Fibroblast of peridontal ligament (primary cell): Measurements from ENCODE around the gene EEIG2.
"Not testable (repeated sequence)": the region's sequence is repeated elsewhere in the genome, so short reads cannot be mapped to it uniquely, and the experiment has no call there.

Experiments
- DNase-seq: peaks from one replicate; pipeline ENCODE4 v3.0.0-alpha.2; 2010; ENCODE audit errors: extremely low read depth

The EEIG2 gene

DNA sequence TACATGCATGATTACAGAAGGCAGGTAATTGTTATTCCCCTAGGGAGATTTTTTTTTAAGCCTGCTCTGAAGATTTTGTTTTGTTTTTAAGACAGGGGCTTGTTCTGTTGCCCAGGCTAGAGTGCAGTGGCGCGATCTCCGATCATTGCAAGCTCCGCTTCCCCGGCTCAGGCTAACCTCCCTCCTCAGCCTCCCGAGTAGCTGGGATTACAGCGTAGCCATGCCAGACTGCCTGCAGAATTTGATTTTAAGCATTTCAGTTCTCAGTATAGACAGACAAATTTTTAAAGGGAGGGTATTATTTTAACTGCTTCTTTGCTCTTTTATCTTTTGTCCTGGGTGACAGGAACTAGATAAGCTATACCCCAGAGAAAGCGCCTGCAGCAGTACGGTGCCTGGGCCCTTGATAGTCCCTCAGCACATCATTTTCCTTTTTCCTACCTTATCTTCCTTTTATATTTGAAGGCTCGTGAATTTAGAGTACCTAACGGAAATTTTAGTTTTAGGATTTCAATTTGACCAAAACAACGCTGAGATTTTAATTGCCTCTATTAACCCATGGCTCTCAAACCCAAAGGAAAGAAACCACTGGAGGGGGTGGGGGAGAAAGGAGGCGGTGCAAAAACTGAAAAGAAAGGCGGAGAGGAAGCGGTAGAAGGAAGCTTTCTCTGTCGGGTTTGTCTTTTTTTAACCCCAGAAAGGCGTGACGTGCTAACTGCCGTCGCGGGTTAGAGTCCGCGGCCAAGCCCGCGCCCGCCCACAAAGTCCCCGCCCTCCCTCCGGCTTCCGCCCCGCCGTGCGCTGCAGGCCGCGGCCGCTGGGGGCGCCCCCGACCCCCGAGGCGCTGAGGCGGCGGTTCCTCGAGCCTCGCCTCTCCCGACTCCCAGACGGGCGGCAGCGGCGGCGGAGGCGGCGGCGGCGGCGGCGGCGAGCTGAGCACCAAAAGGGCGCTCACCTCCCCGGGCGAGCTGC lies at the start of gene EEIG2:
TSS of gene EEIG2 (plus strand) at position 886 of the 972 bp plus-strand sequence. CDS start 329 bp downstream, outside the sequence.
- DNase-seq: peak; percentile 80

- no peak for DNase-seq
Observed at GRCh38 chr1:108511764-108512163, 48.1 kb upstream of the EEIG2 start.

- DNase-seq: peak; percentile 66
Observed at GRCh38 chr1:108512239-108513043, 47.5 kb upstream of the EEIG2 start.

- DNase-seq: no peak
Observed at GRCh38 chr1:108513044-108513415, 46.9 kb upstream of the EEIG2 start.

- DNase-seq: not testable (repeated sequence)
Observed at GRCh38 chr1:108513914-108514313, 46.0 kb upstream of the EEIG2 start.

GRCh38 chr1:108517301-108517897 lies 42.5 kb upstream of the EEIG2 start:
- DNase-seq: not testable (repeated sequence)

DNA sequence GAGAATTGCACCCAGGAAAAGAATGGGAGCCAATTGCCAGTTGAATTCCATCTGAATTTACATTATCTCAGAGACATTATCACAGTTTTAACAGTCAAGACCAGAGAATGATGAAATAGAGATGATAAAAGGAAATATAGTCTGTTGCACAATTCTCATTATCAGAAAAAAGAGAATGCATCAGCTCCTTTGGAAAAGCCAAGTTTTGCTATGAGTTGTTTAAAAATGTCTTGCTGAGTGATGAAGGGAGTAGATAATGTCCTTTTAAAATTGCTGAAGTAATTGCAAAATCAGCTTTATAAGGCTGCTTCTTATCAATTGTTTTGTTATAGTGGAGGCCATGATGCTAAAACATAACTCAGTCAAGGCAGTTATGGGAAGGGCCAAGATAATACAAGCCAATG lies 37.9 kb upstream of the EEIG2 start:
- no peak for DNase-seq

- DNase-seq: no peak
Observed at GRCh38 chr1:108523829-108524228, 36.1 kb upstream of the EEIG2 start.

DNA sequence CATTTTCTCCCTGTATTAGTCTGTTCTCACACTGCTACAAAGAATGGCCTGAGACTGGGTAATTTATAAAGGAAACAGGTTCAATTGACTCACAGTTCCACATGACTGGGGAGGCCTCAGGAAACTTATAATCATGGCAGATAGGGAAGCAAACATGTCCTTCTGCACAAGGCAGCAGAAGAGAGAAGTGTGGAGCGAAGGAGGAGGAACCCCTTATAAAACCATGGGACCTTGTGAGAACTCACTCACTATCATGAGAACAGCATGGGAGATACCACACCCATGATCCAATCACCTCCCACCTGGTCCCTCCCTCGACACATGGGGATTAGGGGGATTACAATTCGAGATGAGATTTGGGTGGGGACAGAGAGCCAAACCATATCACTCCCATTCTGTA lies 35.2 kb upstream of the EEIG2 start:
- DNase-seq: no peak

GRCh38 chr1:108527135-108527534 lies 32.8 kb upstream of the EEIG2 start:
- no peak for DNase-seq

DNA sequence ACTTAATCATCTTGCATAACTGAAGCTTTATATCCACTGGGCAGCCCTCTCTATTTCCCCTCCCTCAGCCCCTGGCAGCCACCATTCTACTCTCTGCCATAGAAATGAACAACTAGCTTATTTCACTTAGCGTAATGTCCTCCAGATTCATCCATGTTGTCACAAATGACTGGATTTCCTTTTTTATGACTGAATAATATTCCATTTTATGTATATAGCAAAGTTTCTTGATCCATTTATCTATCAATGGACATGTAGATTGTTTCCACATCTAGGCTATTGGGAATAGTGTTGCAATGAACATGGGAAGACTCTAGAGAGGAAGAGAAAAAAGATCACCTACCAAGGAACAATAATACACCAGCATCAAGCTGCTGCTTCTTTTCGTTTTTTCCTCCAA lies 32.1 kb upstream of the EEIG2 start:
- DNase-seq: no peak

GRCh38 chr1:108531444-108531843 lies 28.5 kb upstream of the EEIG2 start:
- no peak for DNase-seq

DNA sequence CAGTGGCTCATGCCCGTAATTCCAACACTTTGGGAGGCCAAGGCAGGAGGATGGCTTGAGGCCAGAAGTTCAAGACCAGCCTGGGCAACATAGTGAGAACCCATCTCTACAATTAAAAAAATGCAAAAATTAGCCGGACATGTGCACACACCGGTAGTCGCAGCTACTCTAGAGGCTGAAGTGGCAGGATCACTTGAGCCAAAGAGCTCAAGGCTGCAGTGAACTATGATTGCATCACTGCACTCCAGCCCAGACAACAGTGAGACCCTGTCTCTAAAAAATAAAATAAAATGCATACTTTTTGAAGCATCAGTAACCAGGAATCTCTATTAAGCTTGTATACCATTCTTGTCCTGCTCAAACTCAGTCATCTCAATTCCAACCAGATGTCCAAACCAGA lies 27.2 kb upstream of the EEIG2 start:
- DNase-seq: no peak

DNA sequence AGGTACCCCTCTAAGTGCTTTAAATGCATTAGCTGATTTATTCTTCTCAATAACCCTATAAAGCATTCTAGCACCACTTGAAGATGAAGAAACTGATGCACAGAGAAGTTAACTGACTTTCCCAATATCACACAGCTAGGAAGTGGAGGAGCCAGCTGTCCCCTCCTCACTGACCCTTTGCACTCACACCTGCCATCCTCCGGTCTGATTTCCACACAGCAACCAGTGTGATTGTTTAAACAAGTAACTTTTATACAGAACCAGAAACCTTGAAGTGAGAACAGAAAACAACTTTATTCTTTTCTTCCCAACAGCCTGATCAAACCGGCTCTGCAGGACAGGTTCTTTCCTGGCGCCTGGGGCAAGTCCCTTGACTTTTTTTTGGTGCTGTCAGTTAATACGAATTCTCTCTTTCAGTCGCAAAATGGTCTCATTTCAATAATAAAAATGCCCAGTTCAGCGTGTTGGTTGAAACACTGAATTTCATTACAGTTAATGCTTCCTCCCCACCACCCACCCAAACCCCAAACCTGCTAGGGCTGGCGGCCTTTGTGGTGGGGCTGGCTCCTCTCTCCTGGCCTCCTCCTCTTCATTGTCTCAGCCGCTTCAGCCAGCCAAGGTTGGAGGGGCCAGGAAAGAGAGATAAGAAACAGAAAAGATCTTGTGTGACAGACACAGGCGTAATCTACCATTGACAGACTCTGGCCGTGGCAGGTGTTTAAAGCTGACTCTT lies 26.4 kb upstream of the EEIG2 start:
- no peak for DNase-seq

DNA sequence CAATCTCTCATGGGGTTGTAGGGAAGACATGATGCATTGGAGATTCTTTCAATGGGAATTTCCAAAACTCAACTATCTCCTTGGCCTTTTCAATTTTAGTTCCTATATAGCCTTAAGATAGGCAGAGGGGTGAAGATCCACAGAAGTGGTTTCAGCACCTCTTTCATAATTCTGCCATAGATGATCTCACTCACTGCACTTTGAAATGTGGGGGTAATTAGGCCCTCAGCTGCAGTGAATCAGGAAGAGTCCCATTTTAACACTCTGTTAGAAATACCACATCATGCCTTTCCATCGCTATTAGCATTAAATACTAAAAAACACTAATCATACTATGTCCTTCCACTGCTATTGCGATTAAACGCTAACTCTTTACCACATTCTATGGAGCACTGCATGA lies 25.1 kb upstream of the EEIG2 start:
- no peak for DNase-seq

GRCh38 chr1:108535315-108535897 lies 24.5 kb upstream of the EEIG2 start:
- not testable (repeated sequence) for DNase-seq

GRCh38 chr1:108536021-108536420 lies 23.9 kb upstream of the EEIG2 start:
- not testable (repeated sequence) for DNase-seq

DNA sequence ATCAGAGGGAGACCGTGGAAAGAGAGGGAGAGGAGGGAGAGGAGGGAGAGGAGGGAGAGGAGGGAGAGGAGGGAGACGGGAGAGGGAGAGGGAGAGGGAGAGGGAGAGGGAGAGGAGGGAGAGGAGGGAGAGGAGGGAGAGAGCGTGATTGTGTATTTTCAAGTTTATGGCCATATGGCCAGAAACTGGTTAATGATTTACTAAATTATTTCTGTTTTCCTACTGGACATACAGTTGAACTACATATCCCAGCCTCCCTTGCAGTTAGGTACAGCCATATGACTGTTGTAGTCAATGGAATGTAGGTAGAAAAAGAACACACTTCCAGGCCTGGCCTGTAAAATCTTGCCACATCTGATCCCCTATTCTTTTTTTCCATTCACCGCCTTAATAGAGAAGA lies 23.1 kb upstream of the EEIG2 start:
- DNase-seq: not testable (repeated sequence)

GRCh38 chr1:108537976-108538375 lies 21.9 kb upstream of the EEIG2 start:
- peak; percentile 8 for DNase-seq

GRCh38 chr1:108540977-108541376 lies 18.9 kb upstream of the EEIG2 start:
- no peak for DNase-seq

GRCh38 chr1:108541861-108542260 lies 18.0 kb upstream of the EEIG2 start:
- DNase-seq: no peak
